Activated naive CD4-positive, alpha-beta T cell treated with anti-CD3 and anti-CD28 coated beads for 36 hours (primary cell): ENCODE measurements around the gene CENPP. TPM values are rescaled to one million over a fixed set of nuclear protein-coding genes. Genes with fewer than 3 reads are reported as not detected.
"Not testable (repeated sequence)": the region's sequence is repeated elsewhere in the genome, so short reads cannot be mapped to it uniquely, and the experiment has no call there.

Source experiments
- CTCF ChIA-PET: fragments of 350-600 bp; sonication (Branson Sonifier 250); formaldehyde crosslinking; loops from one replicate; lab custom pipeline; 2021; ENCODE audit warnings: antibody characterized with exemption; lab: Charles Lee
- DNase-seq: peaks from one replicate; pipeline ENCODE4 v3.0.0-alpha.2; 2020
- H3K27ac Mint-ChIP-seq: one replicate; pipeline ENCODE4 v1.8.0; 2021; ENCODE audit warnings: mild to moderate bottlenecking, mixed read lengths
- H3K27me3 Mint-ChIP-seq: one replicate; pipeline ENCODE4 v1.8.0; 2021; ENCODE audit warnings: low read depth, mixed read lengths
- H3K36me3 Mint-ChIP-seq: one replicate; pipeline ENCODE4 v1.8.0; 2021; ENCODE audit warnings: low read depth, mixed read lengths
- H3K4me1 Mint-ChIP-seq: one replicate; pipeline ENCODE4 v1.8.0; 2021; ENCODE audit warnings: low read depth, mixed read lengths
- H3K4me3 Mint-ChIP-seq: one replicate; pipeline ENCODE4 v1.8.0; 2021; ENCODE audit warnings: mild to moderate bottlenecking, moderate library complexity, mixed read lengths
- H3K9me3 Mint-ChIP-seq: one replicate; pipeline ENCODE4 v1.8.0; 2021; ENCODE audit warnings: mixed read lengths
- intact Hi-C: fragments of 100-400 bp; cut with micrococcal nuclease; formaldehyde crosslinking; loops from one replicate; pipeline ENCODE4 v1.15.1; 2023
- total RNA-seq, 2 experiments: library from RNA; stranded (reverse); gene quantifications; one replicate each; pipeline ENCODE4 v1.2.3, GENCODE V29; 2021

The CENPP gene
- total RNA-seq, 2 experiments from 2014 or later: 24.9 to 26.5 TPM

- peaks cover 11% of the 10 kb centered on the region for H3K4me1 Mint-ChIP-seq
- CTCF ChIA-PET, DNase-seq, H3K9me3 Mint-ChIP-seq, H3K4me3 Mint-ChIP-seq, H3K36me3 Mint-ChIP-seq, H3K27me3 Mint-ChIP-seq, intact Hi-C loops, H3K27ac Mint-ChIP-seq: not testable (repeated sequence)
Measured at GRCh38 chr9:92411157-92411556, 85.4 kb downstream of the CENPP start.

GRCh38 chr9:92414566-92414965, 88.8 kb downstream of the CENPP start:
- Mint-ChIP-seq H3K4me3 (no peak overlapping the region), H3K9me3 (no peaks in the 10 kb centered on the region), H3K27ac (no peak overlapping the region), H3K36me3 (peaks cover 2% of the 10 kb centered on the region), H3K4me1 (no peaks in the 10 kb centered on the region), H3K27me3 (no peaks in the 10 kb centered on the region)
- intact Hi-C loops: no loop called here
- no peak for DNase-seq
- CTCF ChIA-PET: no interaction called here

GRCh38 chr9:92422611-92423338, 97.0 kb downstream of the CENPP start:
- H3K9me3 Mint-ChIP-seq: no peaks in the 10 kb centered on the region
- H3K27me3 Mint-ChIP-seq: no peaks in the 10 kb centered on the region
- intact Hi-C loops: no loop called here
- H3K4me3 Mint-ChIP-seq: no peak overlapping the region
- no peaks in the 10 kb centered on the region for H3K36me3 Mint-ChIP-seq
- no peak for DNase-seq
- H3K27ac Mint-ChIP-seq: no peak overlapping the region
- CTCF ChIA-PET: no interaction called here
- no peaks in the 10 kb centered on the region for H3K4me1 Mint-ChIP-seq

GRCh38 chr9:92423612-92424011, 97.9 kb downstream of the CENPP start:
- no peaks in the 10 kb centered on the region for H3K4me1 Mint-ChIP-seq
- H3K27me3 Mint-ChIP-seq: no peaks in the 10 kb centered on the region
- H3K9me3 Mint-ChIP-seq: no peaks in the 10 kb centered on the region
- DNase-seq: no peak
- H3K27ac Mint-ChIP-seq: no peak overlapping the region
- CTCF ChIA-PET: no interaction called here
- intact Hi-C loops: no loop called here
- no peaks in the 10 kb centered on the region for H3K36me3 Mint-ChIP-seq
- H3K4me3 Mint-ChIP-seq: no peak overlapping the region

- DNase-seq: no peak
- no peaks in the 10 kb centered on the region for H3K27me3 Mint-ChIP-seq
- no peaks in the 10 kb centered on the region for H3K36me3 Mint-ChIP-seq
- CTCF ChIA-PET: no interaction called here
- intact Hi-C loops: no loop called here
- H3K4me3 Mint-ChIP-seq: no peak within 1 kb of the TSS
- H3K4me1 Mint-ChIP-seq: no peaks in the 10 kb centered on the region
- no peak within 1 kb of the TSS for H3K27ac Mint-ChIP-seq
- no peaks in the 10 kb centered on the region for H3K9me3 Mint-ChIP-seq
Measured at GRCh38 chr9:92424340-92424739, 98.6 kb downstream of the CENPP start, which contains the start of gene OMD. TSS of gene OMD (minus strand) at chr9:92424471. CDS start at chr9:92417558, 6,913 bp downstream.

GRCh38 chr9:92425474-92425873, 99.7 kb downstream of the CENPP start:
- no peaks in the 10 kb centered on the region for H3K9me3 Mint-ChIP-seq
- H3K36me3 Mint-ChIP-seq: no peaks in the 10 kb centered on the region
- CTCF ChIA-PET: interaction anchor here (0.6 kb wide), 1 partner anchor 10 kb away, joined by 3 read pairs; no protein-coding TSS in a partner anchor
- H3K4me1 Mint-ChIP-seq: no peaks in the 10 kb centered on the region
- intact Hi-C loops: no loop called here
- no peak overlapping the region for H3K27ac Mint-ChIP-seq
- H3K27me3 Mint-ChIP-seq: no peaks in the 10 kb centered on the region
- no peak overlapping the region for H3K4me3 Mint-ChIP-seq
- DNase-seq: no peak

GRCh38 chr9:92426501-92427145, 100.9 kb downstream of the CENPP start:
- Mint-ChIP-seq H3K36me3 (no peaks in the 10 kb centered on the region), H3K4me1 (no peaks in the 10 kb centered on the region), H3K4me3 (no peak overlapping the region), H3K27ac (no peak overlapping the region), H3K27me3 (no peaks in the 10 kb centered on the region), H3K9me3 (no peaks in the 10 kb centered on the region)
- CTCF ChIA-PET: no interaction called here
- intact Hi-C loops: no loop called here
- no peak for DNase-seq

- no peaks in the 10 kb centered on the region for H3K27me3 Mint-ChIP-seq
- DNase-seq: no peak
- no peaks in the 10 kb centered on the region for H3K36me3 Mint-ChIP-seq
- no peaks in the 10 kb centered on the region for H3K4me1 Mint-ChIP-seq
- intact Hi-C loops: no loop called here
- H3K4me3 Mint-ChIP-seq: no peak overlapping the region
- CTCF ChIA-PET: no interaction called here
- no peaks in the 10 kb centered on the region for H3K9me3 Mint-ChIP-seq
- no peak overlapping the region for H3K27ac Mint-ChIP-seq
Measured at GRCh38 chr9:92429836-92430235, 104.1 kb downstream of the CENPP start.

GRCh38 chr9:92432350-92432749, 106.6 kb downstream of the CENPP start:
- Mint-ChIP-seq H3K36me3 (no peaks in the 10 kb centered on the region), H3K4me3 (no peak overlapping the region), H3K9me3 (no peaks in the 10 kb centered on the region), H3K4me1 (no peaks in the 10 kb centered on the region), H3K27ac (no peak overlapping the region), H3K27me3 (no peaks in the 10 kb centered on the region)
- intact Hi-C loops: no loop called here
- CTCF ChIA-PET: no interaction called here
- DNase-seq: no peak

- no peaks in the 10 kb centered on the region for H3K36me3 Mint-ChIP-seq
- CTCF ChIA-PET: no interaction called here
- intact Hi-C loops: no loop called here
- H3K4me1 Mint-ChIP-seq: no peaks in the 10 kb centered on the region
- no peak overlapping the region for H3K4me3 Mint-ChIP-seq
- H3K27ac Mint-ChIP-seq: no peak overlapping the region
- DNase-seq: no peak
- H3K27me3 Mint-ChIP-seq: no peaks in the 10 kb centered on the region
- H3K9me3 Mint-ChIP-seq: no peaks in the 10 kb centered on the region
Measured at GRCh38 chr9:92432972-92433548, 107.3 kb downstream of the CENPP start.

GRCh38 chr9:92435263-92435662, 109.5 kb downstream of the CENPP start:
- intact Hi-C loops: no loop called here
- H3K4me1 Mint-ChIP-seq: no peaks in the 10 kb centered on the region
- no peaks in the 10 kb centered on the region for H3K9me3 Mint-ChIP-seq
- no peak for DNase-seq
- H3K27ac Mint-ChIP-seq: no peak overlapping the region
- no peaks in the 10 kb centered on the region for H3K27me3 Mint-ChIP-seq
- no peaks in the 10 kb centered on the region for H3K36me3 Mint-ChIP-seq
- CTCF ChIA-PET: no interaction called here
- H3K4me3 Mint-ChIP-seq: no peak overlapping the region

GRCh38 chr9:92438900-92439526, 113.3 kb downstream of the CENPP start:
- Mint-ChIP-seq H3K4me1 (peaks cover 4% of the 10 kb centered on the region), H3K9me3 (no peaks in the 10 kb centered on the region), H3K27ac (no peak overlapping the region), H3K27me3 (no peaks in the 10 kb centered on the region), H3K36me3 (no peaks in the 10 kb centered on the region), H3K4me3 (no peak overlapping the region)
- CTCF ChIA-PET: interaction anchor here (2.5 kb wide), 1 partner anchor 300 kb away, joined by 17 read pairs; no protein-coding TSS in a partner anchor
- intact Hi-C loops: loop anchor here (1.0 kb wide), 1 partner anchor 299 kb away; no protein-coding TSS in a partner anchor
- no peak for DNase-seq
